WTC11 (cell line): ENCODE results near the gene NUDCD2. TPM values are rescaled to one million over a fixed set of nuclear protein-coding genes. Genes with fewer than 3 reads are reported as not detected.

ENCODE experiments used
- ATAC-seq: fragments of 200-7000 bp; cut with Tn5 transposase; 2 replicates; pipeline ENCODE4 v1.10.0; 2021; ENCODE audit warnings: mild to moderate bottlenecking, moderate library complexity
- CTCF ChIA-PET: fragments of 300-600 bp; sonication (Branson Sonifier 250); formaldehyde crosslinking; loops from one replicate; lab custom pipeline; 2021; ENCODE audit warnings: antibody characterized with exemption; lab: Charles Lee
- POLR2A ChIA-PET: fragments of 350-600 bp; sonication (Branson Sonifier 250); formaldehyde crosslinking; loops from one replicate; lab custom pipeline; 2021; ENCODE audit warnings: antibody characterized with exemption; lab: Charles Lee
- DNase-seq: peaks from one replicate; pipeline ENCODE4 v3.0.0; 2021; ENCODE audit warnings: low spot score
- H3K27ac Mint-ChIP-seq: 2 replicates; pipeline ENCODE4 v1.8.0; 2021; ENCODE audit warnings: mixed read lengths
- H3K27me3 Mint-ChIP-seq: 2 replicates; pipeline ENCODE4 v1.8.0; 2021; ENCODE audit warnings: low read depth, mild to moderate bottlenecking, moderate library complexity, mixed read lengths
- H3K36me3 Mint-ChIP-seq: 2 replicates; pipeline ENCODE4 v1.8.0; 2021; ENCODE audit warnings: mixed read lengths
- H3K4me1 Mint-ChIP-seq: 2 replicates; pipeline ENCODE4 v1.8.0; 2022; ENCODE audit warnings: mixed read lengths
- H3K4me3 Mint-ChIP-seq: 2 replicates; pipeline ENCODE4 v1.8.0; 2021; ENCODE audit warnings: mild to moderate bottlenecking, moderate library complexity, mixed read lengths
- H3K9me3 Mint-ChIP-seq: 2 replicates; pipeline ENCODE4 v1.8.0; 2021; ENCODE audit warnings: mixed read lengths
- AR ChIP-seq: fragments of 250-450 bp; sonication (Bioruptor Pico); IDR thresholded peaks from 2 replicates; pipeline ENCODE4 v1.9.0; 2021; ENCODE audit warnings: mild to moderate bottlenecking
- E2F1 ChIP-seq: sonication (generic); formaldehyde crosslinking; IDR thresholded peaks from 2 replicates; pipeline ENCODE4 v1.8.0; 2022; ENCODE audit warnings: mild to moderate bottlenecking, missing genetic modification reagents
- ETV6 ChIP-seq: sonication (generic); formaldehyde crosslinking; IDR thresholded peaks from 2 replicates; pipeline ENCODE4 v1.8.1; 2022; ENCODE audit warnings: mild to moderate bottlenecking, missing genetic modification reagents
- RORB ChIP-seq: fragments of 250-450 bp; sonication (Bioruptor Pico); IDR thresholded peaks from 2 replicates; pipeline ENCODE4 v1.9.0; 2021; ENCODE audit warnings: mild to moderate bottlenecking
- SP1 ChIP-seq: sonication (generic); formaldehyde crosslinking; conservative IDR thresholded peaks from 2 replicates; pipeline ENCODE4 v1.8.1; 2022; ENCODE audit warnings: missing genetic modification reagents
- TCF7 ChIP-seq: sonication (generic); formaldehyde crosslinking; IDR thresholded peaks from 2 replicates; pipeline ENCODE4 v1.8.0; 2022; ENCODE audit warnings: mild to moderate bottlenecking, low read depth, missing genetic modification reagents, moderate library complexity
- TEAD4 ChIP-seq: sonication (generic); formaldehyde crosslinking; IDR thresholded peaks from 2 replicates; pipeline ENCODE4 v1.8.0; 2022; ENCODE audit warnings: mild to moderate bottlenecking, missing genetic modification reagents
- ZBTB21 ChIP-seq: sonication (generic); formaldehyde crosslinking; IDR thresholded peaks from 2 replicates; pipeline ENCODE4 v1.8.1; 2023; ENCODE audit warnings: mild to moderate bottlenecking, missing genetic modification reagents, borderline replicate concordance
- ZNF138 ChIP-seq: sonication (generic); formaldehyde crosslinking; conservative IDR thresholded peaks from 2 replicates; pipeline ENCODE4 v1.8.1; 2022; ENCODE audit warnings: mild to moderate bottlenecking, moderate library complexity, missing genetic modification reagents
- ZNF423 ChIP-seq: fragments of 250-450 bp; sonication (Bioruptor Pico); IDR thresholded peaks from 2 replicates; pipeline ENCODE4 v2.1.2; 2022; ENCODE audit warnings: mild to moderate bottlenecking, moderate library complexity
- ZNF671 ChIP-seq: fragments of 250-450 bp; sonication (Bioruptor Pico); IDR thresholded peaks from 2 replicates; pipeline ENCODE4 v1.8.0; 2021; ENCODE audit warnings: mild to moderate bottlenecking
- total RNA-seq: library from RNA; stranded (reverse); gene quantifications from 3 replicates; pipeline ENCODE4 v1.2.3, GENCODE V29; 2021
- TF ChIP-seq, protein P1 (sequence below): fragments of 250-450 bp; sonication (Bioruptor Pico); IDR thresholded peaks from 2 replicates; pipeline ENCODE4 v2.1.2; 2022; ENCODE audit warnings: mild to moderate bottlenecking, moderate library complexity
- TF ChIP-seq, protein P2 (sequence below): fragments of 200-600 bp; IDR thresholded peaks from 2 replicates; pipeline ENCODE4 v1.8.0; 2022; ENCODE audit warnings: antibody characterized with exemption
- TF ChIP-seq, protein P3 (sequence below): sonication (generic); formaldehyde crosslinking; IDR thresholded peaks from 2 replicates; pipeline ENCODE4 v1.8.1; 2022; ENCODE audit warnings: missing genetic modification reagents, borderline replicate concordance
- TF ChIP-seq, protein P4 (sequence below): sonication (generic); formaldehyde crosslinking; IDR thresholded peaks from 2 replicates; pipeline ENCODE4 v1.8.0; 2022; ENCODE audit warnings: mild to moderate bottlenecking, missing genetic modification reagents
- TF ChIP-seq, protein P5 (sequence below): sonication (generic); formaldehyde crosslinking; IDR thresholded peaks from 2 replicates; pipeline ENCODE4 v1.8.1; 2022; ENCODE audit warnings: mild to moderate bottlenecking, moderate library complexity, missing genetic modification reagents

Gene NUDCD2
- total RNA-seq, 1 experiment from 2014 or later = 73.4 TPM

- TF ChIP-seq ZNF423 (no peak), ZNF671 (no peak)
- DNase-seq (no peak), ATAC-seq (no peak)
- Mint-ChIP-seq H3K9me3 (no peaks in the 10 kb centered on the region), H3K4me1 (peaks cover 11% of the 10 kb centered on the region), H3K27me3 (no peaks in the 10 kb centered on the region), H3K36me3 (no peaks in the 10 kb centered on the region), H3K4me3 (no peak overlapping the region), H3K27ac (no peak overlapping the region)
- ChIA-PET POLR2A (no interaction called here), CTCF (interaction anchor here (1.2 kb wide), 1 partner anchor 57 kb away, joined by 3 read pairs; no protein-coding TSS in a partner anchor)
These were observed 55.3 kb downstream of the NUDCD2 start for GRCh38 chr5:163404364-163405173.

DNA sequence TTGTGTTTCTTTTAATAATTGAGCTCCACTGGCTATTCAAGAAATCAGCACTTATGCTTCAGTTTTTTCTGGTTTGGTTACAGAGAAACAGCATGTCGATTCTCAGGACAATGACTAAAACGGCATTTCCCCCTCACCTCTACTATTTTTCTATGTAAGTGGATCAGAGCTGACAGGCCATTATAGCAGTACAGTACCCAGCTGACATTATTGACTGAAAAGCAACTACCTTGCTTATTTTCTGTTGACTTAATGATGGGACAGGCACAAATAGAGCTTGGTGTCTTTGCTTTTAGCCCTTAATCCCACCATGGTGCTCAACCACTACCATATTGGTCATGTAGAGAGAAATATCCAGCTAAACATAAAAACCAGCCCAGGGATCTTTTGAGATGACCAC lies 57.9 kb downstream of the NUDCD2 start:
- Mint-ChIP-seq H3K27ac (no peak overlapping the region), H3K4me3 (no peak overlapping the region), H3K9me3 (no peaks in the 10 kb centered on the region), H3K4me1 (peaks cover 2% of the 10 kb centered on the region), H3K27me3 (no peaks in the 10 kb centered on the region), H3K36me3 (no peaks in the 10 kb centered on the region)
- TF ChIP-seq, protein P1, sequence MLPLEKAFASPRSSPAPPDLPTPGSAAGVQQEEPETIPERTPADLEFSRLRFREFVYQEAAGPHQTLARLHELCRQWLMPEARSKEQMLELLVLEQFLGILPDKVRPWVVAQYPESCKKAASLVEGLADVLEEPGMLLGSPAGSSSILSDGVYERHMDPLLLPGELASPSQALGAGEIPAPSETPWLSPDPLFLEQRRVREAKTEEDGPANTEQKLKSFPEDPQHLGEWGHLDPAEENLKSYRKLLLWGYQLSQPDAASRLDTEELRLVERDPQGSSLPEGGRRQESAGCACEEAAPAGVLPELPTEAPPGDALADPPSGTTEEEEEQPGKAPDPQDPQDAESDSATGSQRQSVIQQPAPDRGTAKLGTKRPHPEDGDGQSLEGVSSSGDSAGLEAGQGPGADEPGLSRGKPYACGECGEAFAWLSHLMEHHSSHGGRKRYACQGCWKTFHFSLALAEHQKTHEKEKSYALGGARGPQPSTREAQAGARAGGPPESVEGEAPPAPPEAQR (CRISPR knock-in tag) = no peak
- TF ChIP-seq E2F1 (no peak), SP1 (no peak), TEAD4 (CRISPR knock-in tag) (no peak), ETV6 (CRISPR knock-in tag) (no peak), ZNF423 (no peak), AR (CRISPR knock-in tag) (no peak), ZBTB21 (CRISPR knock-in tag) (no peak)
- TF ChIP-seq, protein P2, sequence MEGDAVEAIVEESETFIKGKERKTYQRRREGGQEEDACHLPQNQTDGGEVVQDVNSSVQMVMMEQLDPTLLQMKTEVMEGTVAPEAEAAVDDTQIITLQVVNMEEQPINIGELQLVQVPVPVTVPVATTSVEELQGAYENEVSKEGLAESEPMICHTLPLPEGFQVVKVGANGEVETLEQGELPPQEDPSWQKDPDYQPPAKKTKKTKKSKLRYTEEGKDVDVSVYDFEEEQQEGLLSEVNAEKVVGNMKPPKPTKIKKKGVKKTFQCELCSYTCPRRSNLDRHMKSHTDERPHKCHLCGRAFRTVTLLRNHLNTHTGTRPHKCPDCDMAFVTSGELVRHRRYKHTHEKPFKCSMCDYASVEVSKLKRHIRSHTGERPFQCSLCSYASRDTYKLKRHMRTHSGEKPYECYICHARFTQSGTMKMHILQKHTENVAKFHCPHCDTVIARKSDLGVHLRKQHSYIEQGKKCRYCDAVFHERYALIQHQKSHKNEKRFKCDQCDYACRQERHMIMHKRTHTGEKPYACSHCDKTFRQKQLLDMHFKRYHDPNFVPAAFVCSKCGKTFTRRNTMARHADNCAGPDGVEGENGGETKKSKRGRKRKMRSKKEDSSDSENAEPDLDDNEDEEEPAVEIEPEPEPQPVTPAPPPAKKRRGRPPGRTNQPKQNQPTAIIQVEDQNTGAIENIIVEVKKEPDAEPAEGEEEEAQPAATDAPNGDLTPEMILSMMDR = no peak
- TF ChIP-seq, protein P3, sequence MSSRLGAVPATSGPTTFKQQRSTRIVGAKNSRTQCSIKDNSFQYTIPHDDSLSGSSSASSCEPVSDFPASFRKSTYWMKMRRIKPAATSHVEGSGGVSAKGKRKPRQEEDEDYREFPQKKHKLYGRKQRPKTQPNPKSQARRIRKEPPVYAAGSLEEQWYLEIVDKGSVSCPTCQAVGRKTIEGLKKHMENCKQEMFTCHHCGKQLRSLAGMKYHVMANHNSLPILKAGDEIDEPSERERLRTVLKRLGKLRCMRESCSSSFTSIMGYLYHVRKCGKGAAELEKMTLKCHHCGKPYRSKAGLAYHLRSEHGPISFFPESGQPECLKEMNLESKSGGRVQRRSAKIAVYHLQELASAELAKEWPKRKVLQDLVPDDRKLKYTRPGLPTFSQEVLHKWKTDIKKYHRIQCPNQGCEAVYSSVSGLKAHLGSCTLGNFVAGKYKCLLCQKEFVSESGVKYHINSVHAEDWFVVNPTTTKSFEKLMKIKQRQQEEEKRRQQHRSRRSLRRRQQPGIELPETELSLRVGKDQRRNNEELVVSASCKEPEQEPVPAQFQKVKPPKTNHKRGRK = no peak
- no peak for ATAC-seq
- DNase-seq = no peak
- CTCF ChIA-PET = no interaction called here
- POLR2A ChIA-PET = interaction anchor here (0.6 kb wide), 1 partner anchor 1993 kb away, joined by 4 read pairs; no protein-coding TSS in a partner anchor

DNA sequence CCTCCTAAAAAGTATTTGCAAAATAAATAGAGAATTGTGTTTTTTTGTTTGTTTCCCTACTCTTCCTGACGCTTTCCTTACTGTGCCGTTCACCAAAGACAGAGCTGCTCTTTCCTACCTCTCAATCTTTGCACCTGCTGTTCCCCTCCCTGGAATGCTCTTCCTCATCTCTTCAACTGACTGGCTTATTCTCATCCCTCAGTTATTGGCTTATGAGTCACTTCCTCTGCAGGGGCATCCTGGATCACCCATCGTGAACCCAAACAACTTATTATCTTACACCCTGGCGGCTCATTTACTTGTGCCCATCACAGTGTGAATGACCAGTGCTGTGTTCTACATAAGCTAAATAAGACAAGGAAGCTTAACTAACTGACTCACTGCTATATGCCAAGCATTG lies 58.6 kb downstream of the NUDCD2 start:
- ATAC-seq (no peak), DNase-seq (no peak)
- Mint-ChIP-seq H3K27ac (no peak overlapping the region), H3K36me3 (no peaks in the 10 kb centered on the region), H3K27me3 (no peaks in the 10 kb centered on the region), H3K4me3 (no peak overlapping the region), H3K4me1 (no peaks in the 10 kb centered on the region), H3K9me3 (no peaks in the 10 kb centered on the region)
- POLR2A ChIA-PET = interaction anchor here (0.6 kb wide), 1 partner anchor 1994 kb away, joined by 4 read pairs; no protein-coding TSS in a partner anchor
- CTCF ChIA-PET = no interaction called here
- no peak for TF ChIP-seq TCF7 (CRISPR knock-in tag)
- TF ChIP-seq, protein P4, sequence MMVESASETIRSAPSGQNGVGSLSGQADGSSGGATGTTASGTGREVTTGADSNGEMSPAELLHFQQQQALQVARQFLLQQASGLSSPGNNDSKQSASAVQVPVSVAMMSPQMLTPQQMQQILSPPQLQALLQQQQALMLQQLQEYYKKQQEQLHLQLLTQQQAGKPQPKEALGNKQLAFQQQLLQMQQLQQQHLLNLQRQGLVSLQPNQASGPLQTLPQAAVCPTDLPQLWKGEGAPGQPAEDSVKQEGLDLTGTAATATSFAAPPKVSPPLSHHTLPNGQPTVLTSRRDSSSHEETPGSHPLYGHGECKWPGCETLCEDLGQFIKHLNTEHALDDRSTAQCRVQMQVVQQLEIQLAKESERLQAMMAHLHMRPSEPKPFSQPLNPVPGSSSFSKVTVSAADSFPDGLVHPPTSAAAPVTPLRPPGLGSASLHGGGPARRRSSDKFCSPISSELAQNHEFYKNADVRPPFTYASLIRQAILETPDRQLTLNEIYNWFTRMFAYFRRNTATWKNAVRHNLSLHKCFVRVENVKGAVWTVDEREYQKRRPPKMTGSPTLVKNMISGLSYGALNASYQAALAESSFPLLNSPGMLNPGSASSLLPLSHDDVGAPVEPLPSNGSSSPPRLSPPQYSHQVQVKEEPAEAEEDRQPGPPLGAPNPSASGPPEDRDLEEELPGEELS (CRISPR knock-in tag) = no peak
- TF ChIP-seq ZNF138 = no peak
- no peak for TF ChIP-seq AR (CRISPR knock-in tag)
- TF ChIP-seq RORB (CRISPR knock-in tag) = no peak
- TF ChIP-seq, protein P5, sequence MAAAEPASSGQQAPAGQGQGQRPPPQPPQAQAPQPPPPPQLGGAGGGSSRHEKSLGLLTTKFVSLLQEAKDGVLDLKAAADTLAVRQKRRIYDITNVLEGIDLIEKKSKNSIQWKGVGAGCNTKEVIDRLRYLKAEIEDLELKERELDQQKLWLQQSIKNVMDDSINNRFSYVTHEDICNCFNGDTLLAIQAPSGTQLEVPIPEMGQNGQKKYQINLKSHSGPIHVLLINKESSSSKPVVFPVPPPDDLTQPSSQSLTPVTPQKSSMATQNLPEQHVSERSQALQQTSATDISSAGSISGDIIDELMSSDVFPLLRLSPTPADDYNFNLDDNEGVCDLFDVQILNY = no peak
